BE2C (cell line): ENCODE measurements around the gene GPBAR1.

ENCODE experiments used
- DNase-seq: peaks from one replicate; pipeline ENCODE4 v3.0.0-alpha.2; 2020
- H3K27me3 ChIP-seq: fragments of 250-450 bp; sonication (Bioruptor Pico); 2 replicates; pipeline ENCODE4 v1.5.1; 2020; ENCODE audit warnings: mild to moderate bottlenecking
- H3K36me3 ChIP-seq: fragments of 250-450 bp; sonication (Bioruptor Pico); 2 replicates; pipeline ENCODE4 v1.5.1; 2020; ENCODE audit warnings: mild to moderate bottlenecking
- H3K4me1 ChIP-seq: fragments of 250-450 bp; sonication (Bioruptor Pico); 2 replicates; pipeline ENCODE4 v1.5.1; 2020
- H3K4me3 ChIP-seq: 2 replicates; pipeline ENCODE4 v1.5.1; 2011; ENCODE audit warnings: low read depth, low read length
- H3K9me3 ChIP-seq: fragments of 250-450 bp; sonication (Bioruptor Pico); 2 replicates; pipeline ENCODE4 v1.5.1; 2020
- TF ChIP-seq, protein P1 (sequence below): IDR thresholded peaks from 2 replicates; pipeline ENCODE4 v1.5.1; 2012; ENCODE audit warnings: mild to moderate bottlenecking, low read depth, low read length

The GPBAR1 gene

DNA sequence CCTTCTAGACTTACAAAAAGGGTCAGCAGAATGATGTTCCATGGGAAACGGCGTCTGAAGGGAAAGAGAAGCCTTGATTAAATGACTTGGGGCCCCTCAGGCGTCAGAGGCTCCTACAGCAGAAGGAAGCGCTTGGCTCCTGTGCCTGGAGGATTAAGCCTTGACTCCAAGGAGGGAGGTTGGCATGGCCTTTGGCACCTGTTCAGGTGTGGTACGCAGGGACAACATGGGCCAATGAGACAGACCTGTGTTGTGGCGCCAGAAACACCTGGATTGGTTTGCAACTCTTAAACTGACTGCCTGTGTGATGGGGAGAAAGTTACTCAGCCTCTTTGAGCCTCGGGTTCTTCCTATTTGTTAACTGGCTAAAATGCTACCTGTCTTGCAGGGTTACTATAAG, 17.1 kb downstream of the GPBAR1 start:
- no peaks in the 10 kb centered on the region for H3K9me3 ChIP-seq
- H3K27me3 ChIP-seq = no peaks in the 10 kb centered on the region
- H3K4me1 ChIP-seq = no peaks in the 10 kb centered on the region
- no peak for DNase-seq
- H3K4me3 ChIP-seq = no peak overlapping the region
- TF ChIP-seq, protein P1, sequence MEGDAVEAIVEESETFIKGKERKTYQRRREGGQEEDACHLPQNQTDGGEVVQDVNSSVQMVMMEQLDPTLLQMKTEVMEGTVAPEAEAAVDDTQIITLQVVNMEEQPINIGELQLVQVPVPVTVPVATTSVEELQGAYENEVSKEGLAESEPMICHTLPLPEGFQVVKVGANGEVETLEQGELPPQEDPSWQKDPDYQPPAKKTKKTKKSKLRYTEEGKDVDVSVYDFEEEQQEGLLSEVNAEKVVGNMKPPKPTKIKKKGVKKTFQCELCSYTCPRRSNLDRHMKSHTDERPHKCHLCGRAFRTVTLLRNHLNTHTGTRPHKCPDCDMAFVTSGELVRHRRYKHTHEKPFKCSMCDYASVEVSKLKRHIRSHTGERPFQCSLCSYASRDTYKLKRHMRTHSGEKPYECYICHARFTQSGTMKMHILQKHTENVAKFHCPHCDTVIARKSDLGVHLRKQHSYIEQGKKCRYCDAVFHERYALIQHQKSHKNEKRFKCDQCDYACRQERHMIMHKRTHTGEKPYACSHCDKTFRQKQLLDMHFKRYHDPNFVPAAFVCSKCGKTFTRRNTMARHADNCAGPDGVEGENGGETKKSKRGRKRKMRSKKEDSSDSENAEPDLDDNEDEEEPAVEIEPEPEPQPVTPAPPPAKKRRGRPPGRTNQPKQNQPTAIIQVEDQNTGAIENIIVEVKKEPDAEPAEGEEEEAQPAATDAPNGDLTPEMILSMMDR = no peak
- H3K36me3 ChIP-seq = peaks cover 11% of the 10 kb centered on the region

DNA sequence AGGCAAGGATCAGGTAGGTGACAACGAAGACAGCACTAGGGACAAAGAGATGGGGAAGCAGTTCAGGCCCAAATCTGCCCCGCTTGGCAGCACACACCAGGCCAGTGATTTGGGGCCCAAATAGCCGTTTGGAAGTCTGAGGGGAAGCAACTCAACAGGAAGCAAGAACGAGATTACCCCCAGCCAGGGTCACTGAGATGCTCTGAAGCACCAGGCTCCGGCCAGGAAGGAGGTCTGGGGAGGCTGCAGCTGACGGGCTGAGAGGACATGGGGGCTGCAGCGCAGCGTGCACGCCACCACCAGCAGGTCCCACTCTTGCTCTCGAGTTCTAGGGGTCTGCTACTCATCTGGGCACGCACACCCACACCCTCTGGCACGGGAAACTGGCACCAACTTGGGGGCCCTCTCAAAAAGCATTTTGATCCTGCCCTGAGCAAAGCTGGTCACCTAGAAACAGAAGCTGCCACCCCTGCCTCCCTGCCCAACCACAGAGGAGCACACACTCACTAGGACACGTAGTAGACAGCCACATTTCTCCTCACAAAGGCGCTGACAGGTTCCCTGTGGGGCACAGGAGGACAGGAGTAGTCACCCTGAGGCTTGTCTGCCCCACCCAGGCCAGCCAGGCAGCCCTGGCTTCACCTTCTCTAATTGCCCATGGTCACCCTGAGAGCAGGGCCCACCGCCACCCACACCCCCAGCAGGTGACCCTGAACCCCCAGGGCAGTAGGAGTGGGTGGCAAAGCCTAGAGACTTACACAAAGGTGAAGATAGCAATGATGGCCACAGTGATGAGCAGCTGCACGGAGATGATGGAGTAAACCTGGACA, 17.9 kb downstream of the GPBAR1 start:
- TF ChIP-seq, protein P1 = no peak
- no peak overlapping the region for H3K4me3 ChIP-seq
- DNase-seq = no peak
- H3K27me3 ChIP-seq = no peaks in the 10 kb centered on the region
- H3K4me1 ChIP-seq = no peaks in the 10 kb centered on the region
- peaks cover 8% of the 10 kb centered on the region for H3K36me3 ChIP-seq
- H3K9me3 ChIP-seq = no peaks in the 10 kb centered on the region

DNA sequence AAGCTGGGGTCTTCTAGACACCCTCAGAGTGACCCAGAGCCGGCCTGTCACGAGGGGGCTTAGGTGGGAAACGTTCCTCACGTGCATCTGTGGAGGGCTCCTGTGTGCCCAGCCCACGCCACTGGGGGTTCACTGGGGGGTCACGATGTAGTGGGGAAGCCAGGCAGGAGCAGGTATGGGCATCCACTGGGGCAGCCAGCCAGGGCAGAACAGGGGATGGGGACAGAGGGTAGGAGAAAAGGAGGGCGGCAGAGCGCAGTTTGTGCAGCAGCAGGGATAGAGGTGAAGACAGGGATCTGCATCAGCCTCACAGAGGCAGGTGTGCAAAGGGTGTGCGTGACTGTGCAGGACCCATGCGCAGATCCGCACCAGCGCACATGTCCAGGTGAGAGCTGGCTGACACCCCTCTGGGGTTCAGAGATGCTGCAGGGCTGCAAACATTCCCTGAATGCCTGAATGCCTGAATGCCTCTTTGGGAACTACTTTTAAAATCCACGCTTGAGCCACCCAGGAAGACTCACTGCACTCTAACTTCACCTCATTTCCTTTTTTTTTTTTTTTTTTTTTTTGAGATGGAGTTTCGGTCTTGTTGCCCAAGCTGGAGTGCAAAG, 19.6 kb downstream of the GPBAR1 start:
- DNase-seq = no peak

DNA sequence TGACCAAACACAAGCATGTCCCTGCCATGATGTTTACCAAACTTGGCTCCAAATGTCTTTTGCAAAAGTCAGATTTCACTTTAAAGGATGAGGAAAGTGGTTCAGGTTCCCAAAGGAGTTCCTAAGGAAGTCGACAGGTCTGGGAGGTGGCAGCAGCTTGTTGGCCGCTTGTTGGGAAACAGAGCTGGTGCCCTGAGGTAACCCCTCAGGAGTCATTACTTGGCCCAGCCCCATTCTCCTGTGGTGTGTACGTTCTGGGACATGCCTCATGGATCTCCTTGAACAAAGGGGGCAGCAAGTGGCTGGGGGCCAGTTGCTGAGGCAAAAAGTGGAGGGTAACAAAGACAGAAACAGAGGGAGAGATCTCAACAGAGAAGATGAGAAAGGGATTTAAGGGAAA, 20.6 kb downstream of the GPBAR1 start:
- H3K36me3 ChIP-seq = no peaks in the 10 kb centered on the region
- DNase-seq = no peak
- no peaks in the 10 kb centered on the region for H3K4me1 ChIP-seq
- no peak overlapping the region for H3K4me3 ChIP-seq
- TF ChIP-seq, protein P1 = no peak
- H3K27me3 ChIP-seq = no peaks in the 10 kb centered on the region
- no peaks in the 10 kb centered on the region for H3K9me3 ChIP-seq

More for the DNA sequence above, 19.6 kb downstream of the GPBAR1 start:
- no peaks in the 10 kb centered on the region for H3K27me3 ChIP-seq
- H3K9me3 ChIP-seq = no peaks in the 10 kb centered on the region
- TF ChIP-seq, protein P1 = no peak
- H3K36me3 ChIP-seq = no peaks in the 10 kb centered on the region; the same call in none of the 2 replicates
- H3K4me1 ChIP-seq = no peaks in the 10 kb centered on the region
- no peak overlapping the region for H3K4me3 ChIP-seq

DNA sequence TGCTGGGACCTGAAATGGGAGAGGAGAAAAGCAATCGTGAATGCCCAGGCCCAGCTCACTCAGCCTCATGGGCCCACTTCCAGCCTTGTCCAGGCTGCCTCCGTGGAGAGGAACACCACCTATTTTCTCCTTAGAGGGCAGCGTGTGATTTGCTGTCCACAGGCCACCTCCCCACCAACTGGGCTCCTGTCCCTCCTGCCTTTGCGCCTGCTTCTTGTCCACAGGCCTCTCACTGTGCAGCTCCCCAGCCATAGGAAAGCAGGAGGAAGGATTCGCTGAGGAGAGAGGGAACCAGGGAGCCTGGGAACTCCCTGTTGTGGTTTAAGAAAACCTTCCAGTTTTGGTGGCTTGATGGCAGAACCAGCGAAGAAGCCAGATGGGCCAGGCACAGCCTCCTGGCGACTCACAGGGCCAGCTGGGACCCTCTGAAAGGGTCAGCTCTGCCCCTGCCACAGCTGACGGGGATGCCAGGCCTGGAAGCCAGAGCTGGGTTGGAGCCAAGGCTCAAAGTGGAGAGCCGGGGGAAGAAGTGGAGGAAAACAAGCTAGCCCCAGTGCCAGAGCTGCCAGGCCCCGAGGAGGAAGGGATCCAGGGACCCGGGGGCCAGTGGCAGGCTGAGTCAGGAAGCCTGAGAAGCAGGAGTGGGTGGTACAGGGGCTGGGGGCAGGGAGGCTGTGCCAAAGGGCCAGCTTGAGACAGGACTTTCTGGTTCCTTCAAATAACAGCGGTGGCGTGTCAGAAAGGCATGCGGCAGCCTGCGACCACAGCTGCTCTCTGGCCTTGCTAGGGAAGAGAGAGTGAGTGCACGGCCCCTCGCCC, 21.6 kb downstream of the GPBAR1 start:
- no peaks in the 10 kb centered on the region for H3K36me3 ChIP-seq
- DNase-seq = peak; percentile 45
- no peaks in the 10 kb centered on the region for H3K9me3 ChIP-seq
- H3K4me3 ChIP-seq = no peak overlapping the region
- peaks cover 5% of the 10 kb centered on the region; the same call in 1 of the 2 replicates for H3K4me1 ChIP-seq
- TF ChIP-seq, protein P1 = no peak
- H3K27me3 ChIP-seq = no peaks in the 10 kb centered on the region
